Thyroid gland (tissue), 4 donors: ENCODE results near the gene DCLK3. TPM values are rescaled to one million over a fixed set of nuclear protein-coding genes. Genes with fewer than 3 reads are reported as not detected.

Experiments used
- DNase-seq, 2 donors: peaks; one replicate each; pipeline ENCODE4 v3.0.0-alpha.2; 2019
- H3K27ac ChIP-seq, 3 donors: fragments of 200-600 bp; sonication (generic); 1 replicate in 2 of 3; 2 replicates in 1 of 3; pipeline ENCODE4 v1.5.1; 2016 to 2019; ENCODE audit warnings: mild to moderate bottlenecking in 1 of 3, moderate library complexity in 1 of 3
- H3K27me3 ChIP-seq: fragments of 200-600 bp; sonication (generic); one replicate; pipeline ENCODE4 v1.5.1; 2019
- H3K36me3 ChIP-seq, 2 donors: fragments of 200-600 bp; sonication (generic); one replicate each; pipeline ENCODE4 v1.5.1; 2016 to 2019
- H3K4me1 ChIP-seq, 2 donors: fragments of 200-600 bp; sonication (generic); one replicate each; pipeline ENCODE4 v1.5.1; 2017 to 2019
- H3K4me3 ChIP-seq, 3 donors: fragments of 200-600 bp; sonication (generic); replicated peaks in 1 of 3; 1 replicate in 2 of 3; 2 replicates in 1 of 3; pipeline ENCODE4 v1.5.1; 2016; ENCODE audit warnings: mild to moderate bottlenecking in 1 of 3
- H3K9me3 ChIP-seq: fragments of 200-600 bp; sonication (generic); one replicate; pipeline ENCODE4 v1.5.1; 2017
- POLR2A ChIP-seq, 2 donors: fragments of 450-650 bp; IDR thresholded peaks; one replicate each; pipeline ENCODE4 v1.6.1; 2017; ENCODE audit warnings: antibody characterized with exemption in 2 of 2, mild to moderate bottlenecking in 2 of 2, moderate library complexity in 1 of 2
- WGBS, 2 donors: methylation state at CpG; one replicate each; pipeline ENCODE4 v1.1.5; 2017; 5-methylcytosine and 5-hydroxymethylcytosine counted together
- intact Hi-C: fragments of 100-400 bp; cut with DNase I; formaldehyde crosslinking; loops from one replicate; pipeline ENCODE4 v1.15.1; 2023
- total RNA-seq, 4 donors: library from RNA; depleted of rRNA; stranded (reverse); fragments of >200 nt; gene quantifications; one replicate each; pipeline ENCODE4 v1.2.3, GENCODE V29; 2016
- TF ChIP-seq, protein P1 (sequence below), 6 experiments: fragments of 200-600 bp in 3 of 6; fragments of 450-650 bp in 3 of 6; sonication (generic) in 3 of 6; IDR thresholded peaks; one replicate each; pipeline ENCODE4 v1.5.1; 2016 to 2019; ENCODE audit warnings: antibody characterized with exemption in 6 of 6, mild to moderate bottlenecking in 2 of 6, inconsistent platforms in 1 of 6, moderate library complexity in 1 of 6

DCLK3 gene
- total RNA-seq, 4 donors from 2014 or later: 0.11 TPM; not detected in 3

DNA sequence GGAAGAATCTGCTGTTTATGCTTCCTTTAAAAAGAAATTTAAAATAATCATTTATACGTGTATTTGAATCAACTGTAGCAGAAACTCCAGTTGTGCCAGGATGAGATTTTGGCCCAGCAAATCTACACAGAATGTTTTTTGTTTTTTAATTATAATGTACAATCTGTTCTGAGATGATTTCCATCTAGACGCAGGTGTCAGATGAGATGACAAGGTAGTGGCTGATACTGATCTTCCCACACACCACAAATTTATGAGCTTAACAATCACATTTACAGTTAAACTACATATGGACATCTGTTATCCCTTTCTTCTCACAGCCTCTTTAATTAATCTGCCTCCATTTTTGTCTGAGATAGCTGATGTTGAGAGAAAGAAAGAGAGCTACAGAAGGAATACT is 23.6 kb downstream of the DCLK3 start:
- no peak for TF ChIP-seq POLR2A (IDR thresholded peaks at IDR 0.05)
- no peak overlapping the region for H3K27ac ChIP-seq
- no peaks in the 10 kb centered on the region for H3K4me1 ChIP-seq
- H3K36me3 ChIP-seq: no peaks in the 10 kb centered on the region
- H3K9me3 ChIP-seq: no peaks in the 10 kb centered on the region
- DNase-seq: no peak
- H3K4me3 ChIP-seq: no peak overlapping the region
- intact Hi-C loops: no loop called here
- H3K27me3 ChIP-seq: no peaks in the 10 kb centered on the region
- WGBS, 2 donors: 91 to 95% methylated on average over 2 of the region's 2 CpGs

DNA sequence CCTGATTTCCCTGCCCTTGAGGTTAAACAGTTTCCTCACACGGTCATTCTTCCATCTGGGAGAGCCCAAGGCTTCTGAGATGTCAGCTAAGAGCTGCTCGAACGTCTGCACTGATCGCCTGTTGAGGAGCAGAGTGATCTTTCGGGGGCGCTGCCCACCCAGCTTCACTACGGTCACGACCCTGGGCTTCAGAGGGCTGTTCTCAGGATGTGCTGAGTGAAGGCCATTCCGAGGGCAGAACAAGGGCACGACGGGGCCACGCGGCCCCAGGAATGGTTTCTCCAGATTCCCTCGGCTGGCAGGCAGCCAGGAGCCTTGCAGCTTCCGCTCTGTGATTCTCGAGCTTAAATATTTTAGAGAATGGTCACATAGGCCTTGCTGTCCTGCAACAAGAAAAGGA is 25.7 kb downstream of the DCLK3 start:
- Histone ChIP-seq H3K36me3 (no peaks in the 10 kb centered on the region), H3K4me1 (no peaks in the 10 kb centered on the region), H3K27me3 (no peaks in the 10 kb centered on the region), H3K27ac (no peak overlapping the region), H3K9me3 (no peaks in the 10 kb centered on the region), H3K4me3 (no peak overlapping the region)
- DNase-seq: no peak
- TF ChIP-seq, protein P1, sequence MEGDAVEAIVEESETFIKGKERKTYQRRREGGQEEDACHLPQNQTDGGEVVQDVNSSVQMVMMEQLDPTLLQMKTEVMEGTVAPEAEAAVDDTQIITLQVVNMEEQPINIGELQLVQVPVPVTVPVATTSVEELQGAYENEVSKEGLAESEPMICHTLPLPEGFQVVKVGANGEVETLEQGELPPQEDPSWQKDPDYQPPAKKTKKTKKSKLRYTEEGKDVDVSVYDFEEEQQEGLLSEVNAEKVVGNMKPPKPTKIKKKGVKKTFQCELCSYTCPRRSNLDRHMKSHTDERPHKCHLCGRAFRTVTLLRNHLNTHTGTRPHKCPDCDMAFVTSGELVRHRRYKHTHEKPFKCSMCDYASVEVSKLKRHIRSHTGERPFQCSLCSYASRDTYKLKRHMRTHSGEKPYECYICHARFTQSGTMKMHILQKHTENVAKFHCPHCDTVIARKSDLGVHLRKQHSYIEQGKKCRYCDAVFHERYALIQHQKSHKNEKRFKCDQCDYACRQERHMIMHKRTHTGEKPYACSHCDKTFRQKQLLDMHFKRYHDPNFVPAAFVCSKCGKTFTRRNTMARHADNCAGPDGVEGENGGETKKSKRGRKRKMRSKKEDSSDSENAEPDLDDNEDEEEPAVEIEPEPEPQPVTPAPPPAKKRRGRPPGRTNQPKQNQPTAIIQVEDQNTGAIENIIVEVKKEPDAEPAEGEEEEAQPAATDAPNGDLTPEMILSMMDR (IDR thresholded peaks at IDR 0.05): no peak
- TF ChIP-seq POLR2A (IDR thresholded peaks at IDR 0.05): no peak
- intact Hi-C loops: loop anchor here (10.0 kb wide), 1 partner anchor 476 kb away; no protein-coding TSS in a partner anchor
- WGBS, 2 donors: 71 to 81% methylated on average over 15 to 16 of the region's 16 CpGs

DNA sequence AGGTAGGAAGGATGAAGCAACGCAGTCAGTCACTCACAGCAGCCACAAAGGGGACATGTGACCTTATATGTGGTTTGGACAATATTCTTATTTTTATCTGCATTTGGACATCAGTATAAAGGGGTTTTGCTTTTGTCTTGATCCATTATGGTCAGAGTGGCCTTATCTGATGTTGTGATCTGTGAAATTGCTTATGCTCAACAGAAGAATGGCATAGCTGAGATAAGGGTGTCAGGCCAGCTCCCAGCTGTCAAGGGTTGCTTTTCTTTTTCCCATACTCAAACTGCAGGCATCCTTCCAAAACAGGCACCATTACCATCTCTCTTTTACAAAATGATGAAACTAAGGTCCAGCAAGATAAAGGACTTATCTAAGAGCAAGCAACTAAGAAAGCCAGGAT is 28.1 kb downstream of the DCLK3 start:
- 83 to 91% methylated on average over 1 of the region's 1 CpG for WGBS, 2 donors
- DNase-seq: no peak
- Histone ChIP-seq H3K27ac (no peak overlapping the region), H3K36me3 (no peaks in the 10 kb centered on the region), H3K4me1 (no peaks in the 10 kb centered on the region), H3K4me3 (no peak overlapping the region), H3K27me3 (no peaks in the 10 kb centered on the region), H3K9me3 (no peaks in the 10 kb centered on the region)
- no peak for TF ChIP-seq POLR2A (IDR thresholded peaks at IDR 0.05)
- TF ChIP-seq, protein P1 (IDR thresholded peaks at IDR 0.05): no peak
- intact Hi-C loops: loop anchor here (10.0 kb wide), 1 partner anchor 478 kb away; no protein-coding TSS in a partner anchor

DNA sequence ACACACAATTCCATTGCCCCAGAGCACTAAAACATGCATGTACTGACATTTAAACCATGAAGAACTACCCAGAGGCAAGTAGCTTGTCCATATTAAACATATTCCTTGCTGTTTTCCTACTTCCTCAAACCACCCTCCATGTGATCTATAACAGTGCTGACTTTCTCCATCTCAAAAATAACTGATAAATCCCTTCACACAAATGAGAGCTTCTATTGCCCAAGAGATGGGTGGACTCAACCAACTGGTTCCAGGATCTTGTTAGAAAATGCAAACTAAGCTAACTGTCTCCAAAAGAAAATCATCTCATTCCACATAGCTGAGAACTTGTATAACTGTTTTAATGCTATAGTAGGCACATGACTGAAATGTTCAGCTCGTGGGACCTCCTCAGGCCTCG is 29.6 kb downstream of the DCLK3 start:
- H3K9me3 ChIP-seq: no peaks in the 10 kb centered on the region
- intact Hi-C loops: loop anchor here (5.0 to 10.0 kb wide), 2 partner anchors 228 to 480 kb away; no protein-coding TSS in a partner anchor
- DNase-seq: no peak
- no peaks in the 10 kb centered on the region for H3K36me3 ChIP-seq
- no peaks in the 10 kb centered on the region for H3K27me3 ChIP-seq
- TF ChIP-seq POLR2A (IDR thresholded peaks at IDR 0.05): no peak
- TF ChIP-seq, protein P1 (IDR thresholded peaks at IDR 0.05): no peak
- no peak overlapping the region for H3K27ac ChIP-seq
- H3K4me3 ChIP-seq: no peak overlapping the region
- no peaks in the 10 kb centered on the region for H3K4me1 ChIP-seq
- 66 to 79% methylated on average over 2 of the region's 2 CpGs for WGBS, 2 donors

DNA sequence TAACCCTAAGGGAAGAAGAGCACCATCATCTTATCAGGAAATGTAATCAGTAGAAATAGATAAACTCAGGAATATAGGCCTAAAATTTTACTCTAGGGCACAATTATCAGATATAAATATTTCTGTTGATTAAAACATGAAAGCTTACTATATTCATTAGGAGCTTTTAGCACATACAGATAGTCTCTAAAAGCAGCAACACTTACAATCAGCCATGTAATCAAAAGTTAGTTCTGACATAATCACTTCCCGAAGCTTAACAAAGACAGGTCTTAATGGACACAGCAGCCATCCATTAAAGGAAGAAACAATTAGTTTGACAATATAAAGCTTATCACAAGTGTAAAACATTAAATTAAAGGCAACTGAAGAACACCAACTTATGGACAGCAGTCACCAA is 30.6 kb downstream of the DCLK3 start:
- intact Hi-C loops: loop anchor here (5.0 to 10.0 kb wide), 2 partner anchors 229 to 481 kb away; no protein-coding TSS in a partner anchor
- Histone ChIP-seq H3K4me3 (no peak overlapping the region), H3K27me3 (no peaks in the 10 kb centered on the region), H3K27ac (no peak overlapping the region), H3K36me3 (no peaks in the 10 kb centered on the region), H3K9me3 (no peaks in the 10 kb centered on the region), H3K4me1 (no peaks in the 10 kb centered on the region)
- 86 to 95% methylated on average over 1 of the region's 1 CpG for WGBS, 2 donors
- no peak for DNase-seq
- TF ChIP-seq, protein P1 (IDR thresholded peaks at IDR 0.05): no peak
